NCI-H446 treated with DMSO at 0.1 percent for 48 hours (cell line): ENCODE results near the gene DCST2.
A peak's percentile ranks its signal among the peaks of the same experiment; 100 is the strongest.

ENCODE experiments used
- DNase-seq: peaks from one replicate; lab custom pipeline; 2025; lab: John Stamatoyannopoulos, UW

Gene DCST2

DNA sequence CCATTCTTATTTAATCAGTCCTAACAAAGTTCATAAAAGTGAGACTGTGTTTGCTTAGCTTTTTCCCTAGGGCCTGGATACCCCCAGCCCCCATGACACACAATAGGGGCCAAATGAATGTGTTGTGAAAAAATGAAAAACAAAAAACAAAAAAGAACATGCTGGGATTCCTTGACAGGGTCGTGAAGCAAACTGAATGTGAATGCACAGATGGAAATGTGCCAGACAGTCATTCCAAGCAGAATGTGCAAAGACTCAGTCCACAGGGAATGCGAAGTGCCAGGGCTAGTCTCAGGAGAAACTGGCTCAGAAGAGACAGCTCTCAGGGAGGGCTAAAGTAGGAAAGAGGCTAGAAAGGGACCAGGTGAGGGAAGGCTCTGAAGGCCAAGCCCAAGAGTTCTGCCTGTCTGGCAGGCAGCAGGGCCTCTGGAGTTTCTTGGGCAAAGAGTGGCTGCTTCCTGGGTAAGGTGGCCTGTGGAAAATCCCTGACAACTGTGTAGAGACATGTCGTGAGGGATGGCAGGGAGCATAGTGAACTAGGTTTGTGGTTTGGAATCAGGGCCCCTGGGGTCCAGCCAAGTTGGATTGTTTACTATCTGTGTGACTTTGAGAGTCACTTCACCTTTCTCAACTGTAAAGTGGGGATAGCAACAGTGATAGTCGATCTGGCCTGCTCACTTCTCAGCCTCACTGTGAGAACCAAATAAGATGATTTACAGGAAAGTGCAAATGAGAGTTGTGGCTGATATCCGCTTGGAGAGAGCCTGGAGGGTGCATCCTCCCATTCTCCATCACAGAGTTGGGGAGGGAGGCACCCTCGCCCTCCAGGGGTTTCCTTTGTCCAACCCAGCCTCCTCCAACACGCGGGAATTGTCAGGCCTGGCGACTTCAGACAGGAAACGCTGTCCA, 16.3 kb upstream of the DCST2 start:
- no peak for DNase-seq

DNA sequence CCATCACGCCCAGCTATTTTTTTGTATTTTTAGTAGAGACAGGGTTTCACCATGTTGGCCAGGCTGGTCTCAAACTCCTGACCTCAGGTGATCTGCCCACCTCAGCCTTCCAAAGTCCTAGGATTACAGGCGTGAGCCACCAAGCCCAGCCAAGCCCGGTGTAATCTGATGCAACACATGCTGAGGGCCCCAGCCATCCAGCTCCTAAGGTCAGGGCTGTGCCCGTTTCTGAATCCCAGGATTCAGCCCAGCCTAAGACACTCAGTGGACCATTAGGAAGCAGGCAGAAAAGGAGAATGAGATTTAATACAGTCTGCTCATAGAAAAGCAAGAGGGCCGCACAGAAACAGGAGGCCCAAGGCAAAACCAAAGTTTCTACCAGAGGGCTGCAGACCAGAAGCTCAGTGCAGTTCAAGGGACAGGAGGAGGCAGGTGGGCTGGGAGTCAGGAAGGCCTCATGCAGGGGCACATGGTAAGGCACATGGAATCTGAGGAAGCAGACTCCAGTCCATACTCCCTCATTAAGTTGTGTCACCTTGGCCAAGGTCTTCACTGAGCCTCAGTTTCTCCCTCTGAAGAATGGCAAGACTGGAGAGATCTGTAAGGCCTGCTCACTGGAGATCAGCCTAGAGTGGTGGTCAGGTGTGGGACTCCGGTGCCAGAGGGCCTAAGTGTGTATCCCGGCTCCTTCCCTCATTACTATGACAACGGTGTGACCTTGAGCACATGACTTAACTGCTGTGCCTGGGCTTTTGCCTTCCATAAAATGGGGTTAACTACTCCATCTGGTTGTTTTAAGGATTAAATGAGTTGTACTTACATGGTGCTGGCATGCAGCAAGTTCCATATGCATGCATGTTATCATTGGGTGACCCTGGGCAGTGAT, 15.1 kb upstream of the DCST2 start:
- no peak for DNase-seq

DNA sequence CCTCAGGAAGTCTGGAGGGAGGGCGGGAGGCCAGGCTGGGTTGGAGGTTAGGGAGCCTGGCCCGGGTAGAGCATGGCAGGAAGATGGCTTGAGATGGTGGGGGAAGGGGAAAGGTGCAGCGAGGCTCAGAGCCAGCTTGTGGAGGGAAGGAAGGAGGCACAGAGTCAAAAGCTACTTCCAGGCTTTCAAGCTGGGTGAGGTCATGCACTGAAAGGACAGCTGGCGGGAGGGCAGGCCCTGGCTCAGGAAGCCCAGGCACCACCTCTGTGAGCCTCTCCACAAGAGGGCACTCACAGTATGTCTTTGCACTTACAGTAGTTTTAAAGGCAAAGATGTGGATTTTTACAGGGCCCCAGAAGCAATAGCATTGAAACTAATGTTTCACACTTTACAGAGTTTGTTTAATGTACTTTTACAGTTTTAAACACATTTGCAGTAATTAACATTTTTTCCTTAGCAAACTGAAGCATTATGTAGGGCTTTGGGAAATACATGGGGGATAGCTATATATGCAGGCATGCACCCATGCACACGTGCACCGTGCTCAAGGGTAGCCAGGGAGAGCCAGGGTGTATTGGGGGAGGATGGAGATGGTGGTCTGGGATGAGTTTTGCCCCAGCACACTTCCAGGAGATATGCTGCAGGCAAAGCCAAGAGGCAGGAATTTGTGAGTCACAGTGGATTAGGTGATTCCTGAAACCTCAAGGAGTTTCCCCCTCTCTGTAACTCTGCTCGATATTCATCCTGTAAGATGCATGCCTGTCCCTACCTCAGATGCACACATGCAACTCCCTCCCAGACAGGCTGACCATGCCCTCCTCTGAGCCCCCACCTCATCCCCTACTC, 11.5 kb upstream of the DCST2 start:
- DNase-seq, result peak; percentile 69

DNA sequence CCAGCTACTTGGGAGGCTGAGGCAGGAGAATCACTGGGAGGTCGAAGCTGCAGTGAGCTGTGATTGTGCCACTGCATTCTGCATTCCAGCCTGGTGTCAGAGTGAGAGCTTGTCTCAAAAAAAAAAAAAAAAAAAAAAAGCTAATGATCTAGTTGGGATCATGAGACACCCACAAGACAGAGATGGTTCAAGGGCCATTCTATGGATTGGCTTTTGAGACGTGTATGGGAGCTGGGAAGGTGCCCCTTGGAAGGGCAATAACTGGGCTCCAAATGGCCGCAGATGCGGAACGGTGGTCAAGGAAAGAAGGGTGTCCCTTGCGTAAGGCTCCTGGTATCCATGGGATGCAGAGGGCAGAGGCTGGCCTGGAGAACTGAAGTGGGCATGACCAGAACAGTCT, 10.8 kb upstream of the DCST2 start:
- DNase-seq, result no peak

DNA sequence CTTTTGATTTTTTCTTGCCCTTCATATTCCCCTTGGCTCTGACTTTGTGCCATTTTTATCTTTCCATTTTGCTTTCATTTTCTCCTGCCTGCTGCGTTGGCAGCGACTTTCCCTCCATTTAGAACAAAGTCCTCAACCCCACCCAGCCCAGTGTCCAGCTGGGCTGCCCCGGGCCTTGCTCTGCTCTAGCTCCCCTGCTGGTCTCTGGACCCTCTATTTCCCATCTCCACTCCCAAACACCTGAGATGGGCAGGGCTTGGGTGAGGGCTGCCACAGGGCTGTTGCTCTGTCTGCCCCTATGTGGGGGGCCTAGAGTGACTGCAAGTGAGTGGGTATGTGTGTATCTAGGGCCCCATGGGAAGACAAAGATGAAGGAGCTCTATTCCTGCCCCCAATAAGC, 10.2 kb upstream of the DCST2 start:
- DNase-seq, result no peak

DNA sequence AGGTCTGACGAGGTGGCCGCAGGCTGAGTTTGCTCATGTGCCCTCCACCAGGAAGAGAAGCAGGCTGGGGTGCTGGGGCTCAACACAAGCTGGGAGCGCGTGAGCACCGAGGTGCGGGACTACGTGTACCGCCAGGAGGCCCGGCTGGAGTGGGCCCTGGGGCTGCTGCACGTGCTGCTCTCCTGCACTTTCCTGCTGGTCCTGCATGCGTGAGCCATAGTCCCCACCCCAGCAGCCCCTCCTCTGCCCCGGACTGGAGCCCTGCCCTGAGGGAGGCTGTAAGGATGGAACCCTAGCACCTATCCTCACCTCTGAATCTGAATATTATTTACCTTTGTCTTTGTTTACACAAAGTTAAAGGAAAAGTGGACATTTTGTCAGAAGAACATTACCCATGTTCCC, 9.7 kb upstream of the DCST2 start:
- no peak for DNase-seq

DNA sequence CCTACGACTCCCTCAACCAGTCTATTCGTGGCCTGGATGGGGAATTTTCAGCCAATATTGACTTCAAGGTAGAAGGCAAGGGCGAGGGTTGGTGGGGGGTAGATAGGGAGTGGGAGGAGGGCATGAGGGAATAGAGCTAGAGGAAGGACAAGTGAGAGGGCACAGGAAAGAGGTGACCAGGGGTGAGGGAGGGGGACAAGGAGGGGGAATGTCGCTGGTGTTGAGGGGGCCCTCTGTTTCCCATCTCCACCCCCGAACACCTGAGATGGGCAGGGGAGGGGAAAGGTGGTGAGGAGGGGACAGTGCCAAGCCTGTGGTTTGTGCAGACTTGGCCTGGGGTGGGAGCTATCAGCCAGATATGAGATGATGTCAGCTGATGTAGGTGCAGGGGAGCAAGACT, 9.2 kb upstream of the DCST2 start:
- DNase-seq, result no peak

DNA sequence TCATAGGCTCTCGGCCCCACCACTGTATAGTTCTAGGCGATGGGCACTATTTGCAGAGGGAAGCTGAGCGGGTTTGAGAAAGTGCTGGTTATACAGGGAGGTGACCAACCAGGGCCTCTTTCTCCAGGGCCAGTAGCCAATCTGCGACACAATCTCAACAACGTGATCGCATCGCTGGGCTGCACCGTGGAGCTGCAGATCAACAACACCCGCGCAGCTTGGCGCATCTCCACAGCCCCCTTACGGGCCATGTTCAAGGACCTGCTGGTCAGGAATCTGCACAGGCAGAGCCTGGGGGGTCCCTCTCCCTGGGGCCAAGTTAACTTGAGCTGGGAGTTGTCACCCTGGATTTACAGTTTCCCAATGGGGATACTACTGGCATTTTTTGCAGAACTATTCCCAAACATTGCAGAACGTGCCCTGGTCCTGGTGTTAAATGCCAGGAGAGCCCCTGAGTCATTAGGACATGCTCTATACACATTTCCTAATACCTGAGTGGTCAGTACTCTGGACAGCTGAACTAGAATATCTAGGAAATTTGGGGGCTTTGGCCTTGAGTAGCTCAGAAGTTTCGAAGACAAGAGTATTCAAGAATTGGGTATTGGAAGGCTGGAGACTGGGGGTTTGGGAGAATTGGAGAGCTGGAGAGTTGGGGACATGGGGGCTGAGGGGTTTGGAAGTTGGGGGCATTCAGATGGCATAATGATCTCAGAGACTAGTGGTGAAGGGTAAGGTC, 6.9 kb upstream of the DCST2 start:
- no peak for DNase-seq

DNA sequence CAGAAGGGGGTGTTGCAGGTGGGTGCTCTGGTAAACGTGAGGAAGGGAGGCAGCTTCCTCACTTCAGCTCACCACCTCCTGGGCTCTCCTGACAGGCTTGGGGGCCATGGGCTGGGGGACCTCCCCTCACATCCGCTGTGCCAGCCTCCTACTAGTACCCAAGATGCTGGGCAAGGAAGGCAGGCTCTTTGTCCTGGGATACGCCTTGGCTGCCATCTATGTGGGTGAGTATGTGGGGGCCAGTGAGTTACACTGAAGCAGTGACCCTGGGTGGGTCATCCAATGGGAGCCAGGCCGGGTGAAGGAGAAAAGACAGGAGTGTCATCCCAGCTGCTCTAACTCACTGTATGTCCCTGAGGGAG, 5.7 kb upstream of the DCST2 start:
- no peak for DNase-seq

DNA sequence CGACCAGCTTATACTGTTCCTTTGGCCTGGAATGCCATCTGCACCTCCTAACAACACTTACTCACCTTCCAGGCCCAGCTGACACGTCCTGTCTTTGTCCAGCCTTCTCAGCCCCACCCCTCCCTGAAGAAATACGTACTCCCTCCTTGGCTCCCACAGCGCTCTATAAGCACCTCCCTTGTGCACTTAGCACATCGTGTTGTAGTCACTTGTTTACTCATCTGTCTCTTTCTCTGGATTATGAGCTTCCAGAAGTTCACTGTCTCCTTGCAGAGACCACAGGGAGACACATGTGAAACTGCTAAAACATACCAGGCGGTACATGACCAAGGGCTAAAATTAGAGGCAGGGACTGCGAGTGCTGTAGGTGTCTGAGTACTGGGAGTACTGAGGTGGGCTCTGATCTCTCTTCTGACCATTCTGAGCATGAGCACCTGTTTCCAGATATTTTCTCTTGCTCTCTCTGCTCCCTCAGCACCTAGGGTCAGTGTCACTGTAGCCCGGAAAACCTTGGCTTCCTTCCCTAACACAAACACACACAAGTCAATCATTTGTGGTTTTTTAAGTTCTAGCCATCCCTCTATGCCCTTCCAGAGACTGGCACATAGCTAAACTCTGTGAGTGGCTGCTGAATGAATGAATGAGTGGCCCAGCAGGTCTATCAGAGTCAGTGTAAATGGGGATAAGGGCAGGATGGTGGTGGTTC, 5.2 kb upstream of the DCST2 start:
- DNase-seq, result no peak

DNA sequence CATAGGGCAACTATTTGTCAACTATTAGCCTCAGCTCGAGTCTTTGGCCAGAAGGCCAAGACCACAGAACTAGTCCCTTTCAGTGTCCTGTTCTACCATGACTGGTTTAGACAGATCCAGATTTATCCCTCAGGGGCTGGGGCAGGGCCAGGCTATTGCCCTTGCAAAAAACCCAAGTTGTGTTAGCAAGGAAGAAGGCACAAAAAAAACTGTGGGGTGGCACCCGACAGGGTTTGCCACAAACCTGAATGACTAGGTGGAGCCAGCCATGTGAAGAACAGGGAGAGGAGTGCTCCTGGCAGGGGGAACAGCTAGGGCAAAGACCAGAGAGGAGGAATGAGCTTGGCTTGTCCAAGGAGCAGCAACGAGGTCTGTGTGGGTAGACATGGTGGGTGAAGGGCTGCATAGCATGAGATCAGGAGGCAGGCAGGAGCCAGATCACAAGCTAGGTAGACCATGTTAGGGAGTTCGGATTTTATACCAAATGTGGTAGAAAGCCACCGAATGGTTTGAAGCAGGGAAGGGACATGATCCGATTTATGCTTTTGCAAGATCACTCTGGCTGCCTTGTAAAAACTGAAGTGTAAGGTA, 4.4 kb upstream of the DCST2 start:
- no peak for DNase-seq

DNA sequence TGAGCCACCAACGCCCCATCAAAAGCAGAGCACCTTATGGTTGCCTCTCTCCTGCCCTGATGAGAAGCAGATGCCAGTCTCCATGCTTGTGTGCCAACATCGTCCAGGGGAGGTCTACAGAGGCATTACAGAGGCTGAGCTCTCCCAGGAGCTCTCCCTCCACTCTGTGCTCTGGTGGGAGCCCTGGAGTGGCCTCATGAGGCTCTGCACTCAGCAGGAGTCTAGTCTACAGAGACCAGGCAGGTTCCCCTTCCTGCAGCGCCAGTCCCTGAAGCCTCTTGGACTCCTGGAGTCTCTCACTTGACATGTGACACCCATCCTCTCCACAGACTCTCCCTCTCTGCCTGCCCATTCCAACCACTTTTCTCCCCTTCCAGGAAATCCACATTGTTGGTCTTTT, 3.5 kb upstream of the DCST2 start:
- no peak for DNase-seq

DNA sequence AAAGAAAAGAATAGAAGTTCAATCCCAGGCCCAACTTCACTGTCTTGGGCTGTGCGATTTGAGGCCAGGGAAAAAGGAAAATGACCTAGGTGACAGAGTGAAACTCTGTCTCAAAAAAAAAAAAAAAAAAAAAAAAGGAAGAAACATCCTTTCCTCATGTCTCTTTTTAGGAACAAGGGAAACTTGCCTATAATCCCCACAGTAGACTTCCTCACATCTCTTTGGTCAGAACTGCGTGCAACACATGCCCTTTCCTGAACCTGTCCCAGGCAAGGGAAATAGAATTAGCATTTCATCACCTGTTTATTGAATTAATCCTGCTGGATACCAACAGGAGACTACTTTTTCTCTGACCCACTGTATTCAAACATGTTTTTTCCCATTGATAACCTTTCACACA, 2.4 kb upstream of the DCST2 start:
- no peak for DNase-seq

DNA sequence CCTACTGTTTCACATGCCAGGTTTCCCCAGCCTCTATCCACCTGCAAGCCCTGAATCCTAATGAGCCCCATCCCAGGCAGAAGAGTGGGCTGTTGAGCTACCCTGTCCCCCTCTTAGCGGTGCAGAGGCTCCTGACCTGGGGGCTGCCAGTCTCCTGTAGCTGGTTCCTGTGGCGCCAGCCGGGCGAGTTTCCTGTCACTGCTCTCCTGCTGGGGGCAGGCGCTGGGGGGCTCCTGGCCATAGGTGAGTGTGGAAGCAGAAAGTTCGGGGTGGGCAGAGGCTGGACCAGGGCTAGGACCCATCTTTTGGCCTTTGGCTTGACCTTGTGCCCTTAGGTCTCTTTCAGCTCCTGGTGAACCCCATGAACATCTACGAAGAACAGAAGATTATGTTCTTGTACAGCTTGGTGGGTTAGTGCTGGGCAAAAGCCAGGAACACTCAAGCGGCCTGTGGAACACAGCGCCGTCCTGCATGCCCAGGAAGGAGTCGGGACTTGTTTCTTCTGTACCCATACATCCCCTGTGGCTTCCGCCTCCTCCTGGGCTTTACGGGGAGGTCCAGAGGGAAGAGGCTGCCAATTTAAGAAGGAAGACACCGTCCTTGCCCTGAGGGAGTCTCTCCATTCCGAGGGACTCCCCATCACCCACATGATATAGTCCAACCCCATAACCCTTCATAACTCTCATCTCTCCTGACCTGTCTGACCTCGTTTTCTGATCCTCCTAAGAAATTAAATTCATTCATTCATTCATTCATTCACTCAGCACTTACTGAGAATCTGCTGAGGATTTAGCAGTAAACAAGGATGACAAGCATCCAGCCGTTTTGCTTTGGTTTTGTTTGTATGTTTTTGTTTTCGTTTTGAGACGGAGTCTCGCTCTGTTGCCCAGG, 982 bp upstream of the DCST2 start:
- DNase-seq, result no peak

DNA sequence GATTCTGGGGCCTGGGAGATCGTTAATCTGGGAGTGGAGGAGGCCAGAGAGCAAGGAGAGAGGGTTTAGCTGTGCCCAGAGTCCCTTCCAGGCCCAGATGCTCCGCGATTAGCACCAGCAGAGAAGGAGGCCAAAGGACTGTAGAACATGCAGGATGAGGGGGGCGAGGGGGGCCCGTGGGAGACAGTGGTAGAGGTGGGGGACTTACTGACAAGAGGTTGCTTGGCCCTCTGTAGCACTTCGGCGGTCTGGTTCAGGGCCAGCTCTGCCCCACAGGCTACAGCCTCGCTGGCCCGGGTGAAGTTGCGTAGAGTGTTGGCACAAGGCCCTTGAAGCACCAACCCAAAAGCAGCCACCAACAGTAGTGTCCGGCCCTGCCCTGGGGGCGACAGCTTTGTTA, 695 bp downstream of the DCST2 start:
- no peak for DNase-seq

DNA sequence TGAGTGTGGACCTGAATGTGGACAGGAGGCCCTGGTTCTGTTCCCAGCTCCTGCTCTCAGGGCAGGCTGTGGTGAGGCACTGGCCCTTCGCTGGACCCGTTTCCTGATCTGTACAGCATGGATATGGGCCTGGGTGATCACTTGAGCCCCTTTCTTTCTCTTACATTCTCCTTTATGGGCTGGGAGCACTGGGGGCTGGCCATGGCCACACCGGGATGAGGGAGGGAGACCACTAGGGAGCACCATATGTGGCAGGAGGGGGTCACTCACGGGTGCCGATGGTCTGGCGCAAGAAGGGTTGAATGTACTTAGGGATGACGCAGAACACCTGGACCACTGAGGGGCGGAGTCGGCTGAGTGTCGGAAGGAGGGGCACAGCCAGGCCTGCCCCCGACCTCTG, 2.7 kb downstream of the DCST2 start:
- no peak for DNase-seq

DNA sequence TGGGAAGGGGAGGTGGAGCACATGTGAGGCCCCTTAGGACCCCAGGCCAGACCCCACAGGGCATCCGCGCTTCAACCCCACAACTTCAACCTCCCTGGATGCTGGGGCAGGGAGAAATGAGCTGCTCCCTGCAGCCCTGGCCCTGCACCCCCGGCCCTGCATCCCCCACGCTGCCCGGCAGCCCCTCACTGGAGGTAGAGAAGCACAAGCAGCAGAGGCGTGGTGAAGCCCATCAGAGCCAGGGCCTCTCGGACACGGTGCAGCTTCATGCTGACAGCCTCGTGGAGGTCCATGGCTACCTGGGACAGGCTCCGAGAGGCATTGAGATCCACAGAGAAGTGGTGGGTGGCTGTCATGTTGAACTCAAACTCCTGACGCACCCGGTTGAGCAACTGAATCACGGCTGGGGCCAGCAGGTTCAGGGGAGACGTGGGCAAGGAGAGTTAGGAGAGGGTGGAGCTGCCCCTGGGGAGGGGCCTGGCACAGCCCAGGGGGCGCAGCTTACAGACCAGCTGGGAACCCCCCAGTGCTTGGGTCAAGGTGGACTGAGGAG, 3.3 kb downstream of the DCST2 start:
- no peak for DNase-seq

DNA sequence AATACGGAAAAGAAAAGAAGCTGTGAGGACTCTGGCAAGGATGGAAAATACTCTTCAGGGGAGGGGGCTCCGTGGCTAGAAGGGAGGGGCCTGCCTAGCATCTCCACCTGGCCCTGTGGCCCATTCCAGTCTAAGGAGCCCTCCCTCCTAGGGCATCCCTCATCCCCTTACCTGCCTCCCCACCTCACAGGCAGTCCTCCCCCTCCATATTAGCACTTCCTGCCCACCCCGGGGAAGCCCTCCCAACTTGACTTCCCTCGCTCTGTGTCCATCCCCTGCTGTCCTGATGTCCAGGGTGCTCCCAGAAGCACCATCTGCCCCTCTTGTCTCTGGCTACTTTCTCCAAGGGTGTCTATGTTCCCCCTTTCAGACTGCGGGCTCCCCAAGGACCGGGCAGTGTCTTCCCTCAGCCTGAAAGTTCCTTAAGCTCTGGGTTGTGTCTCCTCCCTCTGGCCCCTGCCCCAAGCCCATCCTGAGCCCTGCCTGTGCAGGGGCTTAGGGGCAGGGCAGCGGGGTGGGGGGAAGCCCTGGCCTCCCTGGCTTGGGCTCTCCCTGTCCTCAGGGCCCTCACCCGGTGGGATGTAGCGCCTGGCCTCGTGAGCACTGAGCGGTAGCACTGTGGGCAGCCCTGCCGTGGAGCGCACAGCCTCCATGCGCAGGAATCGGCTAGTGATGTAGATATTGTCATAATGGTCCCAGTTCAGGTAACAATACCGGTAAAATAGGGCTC, 3.9 kb downstream of the DCST2 start:
- no peak for DNase-seq

DNA sequence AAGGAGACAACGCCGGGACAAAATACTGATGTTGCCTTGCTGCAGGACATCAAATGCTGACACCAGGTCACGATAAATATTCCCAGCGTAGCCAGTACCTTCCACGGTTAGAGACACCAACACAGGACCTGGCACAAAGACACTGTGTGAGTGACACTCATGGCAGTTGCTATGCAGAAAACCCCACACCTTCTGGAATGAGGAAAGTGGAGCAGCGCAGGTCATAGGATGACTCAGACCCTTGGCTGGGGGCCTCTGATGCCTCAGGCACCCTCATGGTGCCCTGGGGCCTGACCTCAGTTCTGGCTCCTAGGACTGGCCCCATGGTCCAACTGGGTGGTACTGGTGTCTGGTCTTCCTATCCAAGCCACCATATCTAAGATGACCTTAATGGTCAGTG, 7.0 kb downstream of the DCST2 start:
- DNase-seq, result no peak
